ENCODE measurements around the gene C3orf33. TPM values are rescaled to one million over a fixed set of nuclear protein-coding genes. Genes with fewer than 3 reads are reported as not detected.

C3orf33 gene
- total and polyA plus RNA-seq, 9 of the 15 experiments (the other 6 are each of a cell fraction or from before 2014, with no cell fraction given), result 4.1 to 10.2 (median 6.0) TPM

DNA sequence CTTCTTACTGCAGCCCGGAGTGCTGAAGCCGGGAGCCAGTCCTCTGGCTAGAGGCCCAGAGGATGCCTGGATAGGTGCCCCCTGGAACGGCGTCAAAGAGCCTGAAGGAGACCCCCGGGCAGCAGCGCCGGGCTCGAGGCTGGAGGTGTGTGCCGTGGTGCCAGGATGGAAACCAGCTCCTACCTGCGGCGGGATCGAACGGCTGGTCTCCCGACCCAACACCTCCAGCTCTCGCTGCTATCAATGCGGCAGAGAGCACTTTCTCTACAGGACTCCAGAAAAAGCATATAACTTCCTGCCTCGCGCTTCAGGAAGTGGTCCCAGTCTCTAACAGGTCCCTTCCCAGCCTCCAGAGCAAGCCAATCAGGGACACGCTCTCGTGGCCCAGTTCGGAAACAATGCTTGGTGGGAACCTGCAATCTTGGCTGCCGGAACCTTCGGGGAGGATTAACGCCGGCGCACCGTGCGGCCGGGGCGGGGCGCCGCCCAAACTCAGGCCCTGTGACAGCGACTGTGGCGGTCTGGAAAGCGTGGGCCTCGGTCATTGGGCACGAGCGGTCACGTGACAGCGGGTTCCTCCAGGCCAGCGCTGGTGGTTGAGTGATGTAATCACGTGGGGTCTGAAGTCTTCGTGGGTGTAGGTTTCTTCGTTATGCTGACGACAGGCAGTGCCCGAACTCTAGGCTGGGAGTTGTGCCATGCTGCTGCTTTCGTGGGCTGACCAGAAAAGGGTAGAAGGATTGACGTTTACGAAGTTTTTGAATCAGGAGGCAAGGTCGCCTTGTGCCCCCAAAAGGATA, 48.3 kb upstream of the C3orf33 start, which contains the start of gene SLC33A1 (continued):
- 0 out of 2 replicates have a peak, but pooled peaks have one; percentile 52 for TF ChIP-seq ZFP91 (CRISPR knock-in tag; IDR thresholded peaks at IDR 0.05)
- TF ChIP-seq ZNF12 (CRISPR knock-in tag; IDR thresholded peaks at IDR 0.05), result peak; percentile 55; the same call in 1 of the 2 replicates
- no peak for TF ChIP-seq RERE (CRISPR knock-in tag; IDR thresholded peaks at IDR 0.05; ENCODE audit: borderline replicate concordance)
- peak; percentile 88 for TF ChIP-seq JUN (IDR thresholded peaks at IDR 0.05; ENCODE audit: borderline replicate concordance, low read depth, low read length)
- peak; percentile 87; the same call in 1 of the 2 replicates for TF ChIP-seq JUN (CRISPR knock-in tag; IDR thresholded peaks at IDR 0.05; ENCODE audit: borderline replicate concordance)
- peak; percentile 82 for TF ChIP-seq ZNF583 (CRISPR knock-in tag; IDR thresholded peaks at IDR 0.05)
- peak; percentile 60 for TF ChIP-seq NFIC (IDR thresholded peaks at IDR 0.05)
- TF ChIP-seq ZNF586 (CRISPR knock-in tag; conservative IDR thresholded peaks at IDR 0.05), result no peak
- TF ChIP-seq ZNF431 (CRISPR knock-in tag; IDR thresholded peaks at IDR 0.05), result peak; percentile 58; the same call in 1 of the 2 replicates
- TF ChIP-seq BMI1 (IDR thresholded peaks at IDR 0.05; ENCODE audit: low read length), result no peak
- TF ChIP-seq HNRNPL (IDR thresholded peaks at IDR 0.05; ENCODE audit: low read depth, low read length), result no peak
- no peak for TF ChIP-seq ESRRB (CRISPR knock-in tag; IDR thresholded peaks at IDR 0.05; ENCODE audit: borderline replicate concordance)
- peak; percentile 59 for TF ChIP-seq ARID1B (IDR thresholded peaks at IDR 0.05)
- TF ChIP-seq, protein P1, sequence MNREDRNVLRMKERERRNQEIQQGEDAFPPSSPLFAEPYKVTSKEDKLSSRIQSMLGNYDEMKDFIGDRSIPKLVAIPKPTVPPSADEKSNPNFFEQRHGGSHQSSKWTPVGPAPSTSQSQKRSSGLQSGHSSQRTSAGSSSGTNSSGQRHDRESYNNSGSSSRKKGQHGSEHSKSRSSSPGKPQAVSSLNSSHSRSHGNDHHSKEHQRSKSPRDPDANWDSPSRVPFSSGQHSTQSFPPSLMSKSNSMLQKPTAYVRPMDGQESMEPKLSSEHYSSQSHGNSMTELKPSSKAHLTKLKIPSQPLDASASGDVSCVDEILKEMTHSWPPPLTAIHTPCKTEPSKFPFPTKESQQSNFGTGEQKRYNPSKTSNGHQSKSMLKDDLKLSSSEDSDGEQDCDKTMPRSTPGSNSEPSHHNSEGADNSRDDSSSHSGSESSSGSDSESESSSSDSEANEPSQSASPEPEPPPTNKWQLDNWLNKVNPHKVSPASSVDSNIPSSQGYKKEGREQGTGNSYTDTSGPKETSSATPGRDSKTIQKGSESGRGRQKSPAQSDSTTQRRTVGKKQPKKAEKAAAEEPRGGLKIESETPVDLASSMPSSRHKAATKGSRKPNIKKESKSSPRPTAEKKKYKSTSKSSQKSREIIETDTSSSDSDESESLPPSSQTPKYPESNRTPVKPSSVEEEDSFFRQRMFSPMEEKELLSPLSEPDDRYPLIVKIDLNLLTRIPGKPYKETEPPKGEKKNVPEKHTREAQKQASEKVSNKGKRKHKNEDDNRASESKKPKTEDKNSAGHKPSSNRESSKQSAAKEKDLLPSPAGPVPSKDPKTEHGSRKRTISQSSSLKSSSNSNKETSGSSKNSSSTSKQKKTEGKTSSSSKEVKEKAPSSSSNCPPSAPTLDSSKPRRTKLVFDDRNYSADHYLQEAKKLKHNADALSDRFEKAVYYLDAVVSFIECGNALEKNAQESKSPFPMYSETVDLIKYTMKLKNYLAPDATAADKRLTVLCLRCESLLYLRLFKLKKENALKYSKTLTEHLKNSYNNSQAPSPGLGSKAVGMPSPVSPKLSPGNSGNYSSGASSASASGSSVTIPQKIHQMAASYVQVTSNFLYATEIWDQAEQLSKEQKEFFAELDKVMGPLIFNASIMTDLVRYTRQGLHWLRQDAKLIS (CRISPR knock-in tag; IDR thresholded peaks at IDR 0.05), result no peak; the same call in 1 of the 2 replicates
- TF ChIP-seq ZNF134 (CRISPR knock-in tag; conservative IDR thresholded peaks at IDR 0.05), result no peak
- TF ChIP-seq HMG20B (CRISPR knock-in tag; IDR thresholded peaks at IDR 0.05), result no peak
- TF ChIP-seq CBX8 (IDR thresholded peaks at IDR 0.05; ENCODE audit: borderline replicate concordance, extremely low read depth, low read depth, low read length, poor library complexity, severe bottlenecking), result no peak
